Measurements from ENCODE around the gene AKAP5. TPM values are rescaled to one million over a fixed set of nuclear protein-coding genes. Genes with fewer than 3 reads are reported as not detected.

The AKAP5 gene
- polyA plus RNA-seq, 3 donors: not detected

DNA sequence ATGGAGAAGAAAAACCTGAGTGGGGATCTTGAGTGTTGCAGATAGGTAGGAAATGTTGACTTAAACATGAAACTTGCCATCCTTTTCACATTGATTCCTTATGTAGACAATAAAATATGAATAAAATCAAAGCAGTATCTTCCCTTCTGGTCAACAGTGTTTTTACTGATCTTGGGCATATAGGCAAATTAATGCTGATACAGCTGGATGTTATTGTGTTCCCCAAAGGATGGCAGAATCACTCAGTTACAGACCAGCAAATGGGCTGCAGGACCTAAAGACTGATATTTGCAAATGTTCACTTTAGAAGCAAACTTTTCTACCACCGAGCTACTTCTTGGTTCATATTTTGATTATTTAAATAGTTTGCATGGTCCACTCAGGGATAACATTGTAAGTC, 43.3 kb upstream of the AKAP5 start:
- no peak overlapping the region for H3K27ac ChIP-seq (ENCODE audit: low read depth in 1 of 2, low read length in 2 of 2)
- H3K9me3 Mint-ChIP-seq: peaks cover 0 to 5% (median 0%) of the 10 kb centered on the region in 7 donors
- no peaks in the 10 kb centered on the region for H3K9me3 ChIP-seq (replicated peaks in 1 of 2; ENCODE audit: control insufficient read depth in 1 of 2, insufficient read depth in 1 of 2, low read length in 2 of 2)
- H3K27me3 ChIP-seq (ENCODE audit: control insufficient read depth in 2 of 2, insufficient read depth in 2 of 2, low read length in 2 of 2): no peaks in the 10 kb centered on the region
- H3K4me3 Mint-ChIP-seq: no peak overlapping the region
- H3K4me2 ChIP-seq (replicated peaks; ENCODE audit: extremely low read depth, low read length, poor library complexity, severe bottlenecking): no peak overlapping the region
- H3K4me3 ChIP-seq (replicated peaks in 1 of 3; ENCODE audit: low read depth in 2 of 3, low read length in 3 of 3): no peak overlapping the region
- H3K79me2 ChIP-seq (ENCODE audit: insufficient read depth, low read length): no peaks in the 10 kb centered on the region
- H3K36me3 Mint-ChIP-seq: peaks cover 78 to 95% of the 10 kb centered on the region in 2 donors
- peaks cover 42 to 88% of the 10 kb centered on the region in 2 donors for H3K36me3 ChIP-seq (replicated peaks in 1 of 2; ENCODE audit: control insufficient read depth in 1 of 2, insufficient read depth in 2 of 2, low read length in 2 of 2)
- H4K20me1 ChIP-seq (ENCODE audit: insufficient read depth, low read length): no peaks in the 10 kb centered on the region
- TF ChIP-seq, protein P1, sequence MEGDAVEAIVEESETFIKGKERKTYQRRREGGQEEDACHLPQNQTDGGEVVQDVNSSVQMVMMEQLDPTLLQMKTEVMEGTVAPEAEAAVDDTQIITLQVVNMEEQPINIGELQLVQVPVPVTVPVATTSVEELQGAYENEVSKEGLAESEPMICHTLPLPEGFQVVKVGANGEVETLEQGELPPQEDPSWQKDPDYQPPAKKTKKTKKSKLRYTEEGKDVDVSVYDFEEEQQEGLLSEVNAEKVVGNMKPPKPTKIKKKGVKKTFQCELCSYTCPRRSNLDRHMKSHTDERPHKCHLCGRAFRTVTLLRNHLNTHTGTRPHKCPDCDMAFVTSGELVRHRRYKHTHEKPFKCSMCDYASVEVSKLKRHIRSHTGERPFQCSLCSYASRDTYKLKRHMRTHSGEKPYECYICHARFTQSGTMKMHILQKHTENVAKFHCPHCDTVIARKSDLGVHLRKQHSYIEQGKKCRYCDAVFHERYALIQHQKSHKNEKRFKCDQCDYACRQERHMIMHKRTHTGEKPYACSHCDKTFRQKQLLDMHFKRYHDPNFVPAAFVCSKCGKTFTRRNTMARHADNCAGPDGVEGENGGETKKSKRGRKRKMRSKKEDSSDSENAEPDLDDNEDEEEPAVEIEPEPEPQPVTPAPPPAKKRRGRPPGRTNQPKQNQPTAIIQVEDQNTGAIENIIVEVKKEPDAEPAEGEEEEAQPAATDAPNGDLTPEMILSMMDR (IDR thresholded peaks at IDR 0.05): no peak
- intact Hi-C loops (cut with micrococcal nuclease): no loop called here
- DNase-seq: no peak
- H3K27me3 Mint-ChIP-seq (ENCODE audit: low read depth in 3 of 3): no peaks in the 10 kb centered on the region
- no peak overlapping the region for H3K9ac ChIP-seq (ENCODE audit: insufficient read depth, low read length, poor library complexity, severe bottlenecking)
- H3K27ac Mint-ChIP-seq: no peak overlapping the region
- H3K4me1 Mint-ChIP-seq: no peaks in the 10 kb centered on the region
- H3K4me1 ChIP-seq (ENCODE audit: control insufficient read depth in 1 of 2, insufficient read depth in 2 of 2, low read length in 2 of 2): no peaks in the 10 kb centered on the region
- WGBS (ENCODE audit: insufficient coverage): no CpG with 5 or more reads among the region's 1 CpG
- H2AFZ ChIP-seq (ENCODE audit: insufficient read depth, low read depth, low read length, poor library complexity, severe bottlenecking): no peak overlapping the region

DNA sequence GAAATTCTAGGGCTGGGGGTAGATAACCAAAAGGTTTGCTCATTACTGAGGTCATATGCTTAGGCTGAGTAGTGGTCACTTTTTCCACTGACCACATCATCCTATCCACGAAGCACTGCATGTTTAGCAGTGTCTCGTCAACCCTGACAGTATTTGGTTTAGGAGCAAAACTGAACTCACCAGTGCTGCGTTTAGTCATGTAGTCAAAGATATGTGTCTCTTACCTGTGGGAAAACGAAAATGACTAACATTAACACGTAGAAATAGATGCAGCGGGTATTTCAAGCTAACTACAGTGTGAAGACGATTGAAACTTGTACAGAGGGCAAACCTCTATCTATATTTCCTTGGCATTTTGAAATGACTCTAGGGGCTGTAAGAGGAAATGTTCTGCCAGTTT, 42.5 kb upstream of the AKAP5 start:
- H3K27me3 Mint-ChIP-seq (ENCODE audit: low read depth in 3 of 3): no peaks in the 10 kb centered on the region
- Histone ChIP-seq H3K9me3 (replicated peaks in 1 of 2; ENCODE audit: control insufficient read depth in 1 of 2, insufficient read depth in 1 of 2, low read length in 2 of 2) (no peaks in the 10 kb centered on the region), H4K20me1 (ENCODE audit: insufficient read depth, low read length) (no peaks in the 10 kb centered on the region), H3K27me3 (ENCODE audit: control insufficient read depth in 2 of 2, insufficient read depth in 2 of 2, low read length in 2 of 2) (no peaks in the 10 kb centered on the region), H3K79me2 (ENCODE audit: insufficient read depth, low read length) (no peaks in the 10 kb centered on the region), H3K4me2 (replicated peaks; ENCODE audit: extremely low read depth, low read length, poor library complexity, severe bottlenecking) (no peak overlapping the region), H2AFZ (ENCODE audit: insufficient read depth, low read depth, low read length, poor library complexity, severe bottlenecking) (no peak overlapping the region), H3K4me3 (replicated peaks in 1 of 3; ENCODE audit: low read depth in 2 of 3, low read length in 3 of 3) (no peak overlapping the region), H3K9ac (ENCODE audit: insufficient read depth, low read length, poor library complexity, severe bottlenecking) (no peak overlapping the region), H3K36me3 (replicated peaks in 1 of 2; ENCODE audit: control insufficient read depth in 1 of 2, insufficient read depth in 2 of 2, low read length in 2 of 2) (peaks cover 42 to 88% of the 10 kb centered on the region in 2 donors), H3K4me1 (ENCODE audit: control insufficient read depth in 1 of 2, insufficient read depth in 2 of 2, low read length in 2 of 2) (no peaks in the 10 kb centered on the region), H3K27ac (ENCODE audit: low read depth in 1 of 2, low read length in 2 of 2) (no peak overlapping the region)
- DNase-seq: no peak
- H3K36me3 Mint-ChIP-seq: peaks cover 80 to 97% of the 10 kb centered on the region in 2 donors
- WGBS (ENCODE audit: insufficient coverage): no CpG with 5 or more reads among the region's 7 CpGs
- intact Hi-C loops (cut with micrococcal nuclease): no loop called here
- TF ChIP-seq, protein P1 (IDR thresholded peaks at IDR 0.05): no peak
- no peak overlapping the region for H3K4me3 Mint-ChIP-seq
- H3K4me1 Mint-ChIP-seq: no peaks in the 10 kb centered on the region
- H3K27ac Mint-ChIP-seq: no peak overlapping the region
- peaks cover 0 to 5% (median 0%) of the 10 kb centered on the region in 7 donors for H3K9me3 Mint-ChIP-seq
